ENCODE data around the gene ARHGEF39.

Gene ARHGEF39, protein sequence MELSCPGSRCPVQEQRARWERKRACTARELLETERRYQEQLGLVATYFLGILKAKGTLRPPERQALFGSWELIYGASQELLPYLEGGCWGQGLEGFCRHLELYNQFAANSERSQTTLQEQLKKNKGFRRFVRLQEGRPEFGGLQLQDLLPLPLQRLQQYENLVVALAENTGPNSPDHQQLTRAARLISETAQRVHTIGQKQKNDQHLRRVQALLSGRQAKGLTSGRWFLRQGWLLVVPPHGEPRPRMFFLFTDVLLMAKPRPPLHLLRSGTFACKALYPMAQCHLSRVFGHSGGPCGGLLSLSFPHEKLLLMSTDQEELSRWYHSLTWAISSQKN

DNA sequence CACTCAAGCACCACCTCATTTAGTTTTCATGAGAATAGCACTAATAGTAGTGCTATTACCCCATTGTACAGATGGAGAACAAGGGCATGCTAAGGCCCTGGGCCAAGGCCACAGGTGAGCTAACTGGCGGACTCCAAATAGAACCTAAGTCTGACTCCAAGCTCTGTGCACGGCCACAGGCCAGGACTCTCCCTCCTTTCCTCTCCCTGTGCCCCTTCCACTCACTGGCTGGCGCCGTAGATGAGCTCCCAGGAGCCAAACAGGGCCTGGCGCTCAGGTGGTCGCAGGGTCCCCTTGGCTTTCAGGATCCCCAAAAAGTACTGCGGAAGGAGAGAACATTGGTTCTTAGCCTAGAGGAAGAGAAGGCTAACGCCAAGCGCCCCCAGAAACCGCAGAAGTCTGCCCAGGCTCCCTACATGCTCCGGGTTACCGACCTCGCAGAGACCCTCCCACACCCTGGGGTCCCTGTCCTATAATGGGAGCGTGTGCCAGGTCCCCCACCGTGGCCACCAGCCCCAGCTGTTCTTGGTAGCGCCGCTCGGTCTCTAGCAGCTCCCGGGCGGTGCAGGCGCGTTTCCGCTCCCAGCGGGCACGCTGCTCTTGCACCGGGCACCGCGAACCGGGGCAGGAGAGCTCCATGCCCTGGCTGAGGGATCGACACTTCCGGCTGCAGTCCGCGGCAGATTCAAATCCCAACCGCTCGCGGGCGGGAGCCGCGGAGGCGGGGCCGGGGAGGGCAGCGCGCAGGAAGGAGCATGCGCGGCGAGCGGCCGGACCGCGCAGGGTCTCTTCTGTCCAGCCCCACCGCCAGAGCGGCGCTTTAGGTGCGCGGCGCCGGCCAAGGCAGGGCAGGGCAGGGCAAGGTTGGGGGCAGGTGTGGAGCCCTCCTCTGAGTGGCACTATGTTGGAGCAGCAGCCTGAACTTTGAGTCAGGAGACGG is at the start of gene ARHGEF39:
Gene ARHGEF39 (minus strand): TSS at position 665 of the 940 bp plus-strand sequence. CDS start 26 bp downstream, at position 639.
- Mint-ChIP-seq H3K9me3 (no peaks in the 10 kb centered on the region), H3K4me3 (peak within 1 kb of the TSS; percentile 83), H3K4me1 (peaks cover 24% of the 10 kb centered on the region), H3K27me3 (no peaks in the 10 kb centered on the region), H3K36me3 (peaks cover 7% of the 10 kb centered on the region), H3K27ac (peak within 1 kb of the TSS; percentile 22)
- ATAC-seq (ENCODE audit: low read depth) (peak; percentile 58), DNase-seq (ENCODE audit: low spot score in 2 of 2) (no peak)

DNA sequence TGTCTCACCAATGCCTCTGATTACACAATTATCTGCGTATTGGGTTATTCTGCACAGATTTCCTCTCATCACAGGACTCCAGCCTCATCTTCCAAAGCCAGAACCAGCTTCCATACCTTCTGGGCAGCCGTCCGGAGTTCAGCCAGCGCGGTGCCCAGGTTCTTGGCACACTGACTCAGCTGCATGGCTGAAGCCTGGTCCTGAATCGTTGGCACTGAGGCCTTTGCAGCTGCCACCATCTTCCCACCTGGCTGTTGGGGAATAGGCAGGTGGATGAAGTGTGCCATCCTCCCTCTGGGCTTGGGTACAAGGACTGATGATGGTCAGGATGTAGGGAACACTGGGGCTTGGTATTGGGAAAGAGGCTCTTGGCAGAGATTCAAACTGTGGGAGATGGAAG is 49.1 kb upstream of the ARHGEF39 start:
- Mint-ChIP-seq H3K27ac (no peak overlapping the region), H3K4me1 (peaks cover 12% of the 10 kb centered on the region), H3K9me3 (no peaks in the 10 kb centered on the region), H3K27me3 (no peaks in the 10 kb centered on the region), H3K4me3 (no peak overlapping the region), H3K36me3 (peaks cover 51% of the 10 kb centered on the region)
- no peak for ATAC-seq (ENCODE audit: low read depth)
- no peak for DNase-seq (ENCODE audit: low spot score in 2 of 2)

DNA sequence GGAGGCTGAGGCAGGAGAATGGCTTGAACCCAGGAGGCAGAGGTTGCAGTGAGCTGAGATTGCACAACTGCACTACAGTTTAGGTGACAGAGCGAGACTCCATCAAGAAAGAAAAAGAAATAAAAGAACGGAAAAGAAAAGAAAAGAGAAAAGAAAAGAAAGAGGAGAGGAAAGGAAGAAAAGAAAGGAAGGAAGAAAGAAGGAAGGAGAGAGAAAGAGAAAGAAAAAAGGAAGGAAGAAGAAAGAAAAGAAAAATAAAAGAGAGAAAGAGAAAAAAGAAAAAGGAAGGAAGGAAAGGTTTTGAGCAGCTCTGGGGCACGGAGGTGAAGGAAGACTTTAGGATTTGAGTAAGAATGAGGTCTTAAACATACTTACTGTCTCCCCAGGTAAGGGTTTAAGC is 48.6 kb upstream of the ARHGEF39 start:
- DNase-seq (ENCODE audit: low spot score in 2 of 2) = no peak
- no peak for ATAC-seq (ENCODE audit: low read depth)
- Mint-ChIP-seq H3K4me3 (no peak overlapping the region), H3K27me3 (no peaks in the 10 kb centered on the region), H3K4me1 (peaks cover 10% of the 10 kb centered on the region), H3K27ac (no peak overlapping the region), H3K9me3 (no peaks in the 10 kb centered on the region), H3K36me3 (peaks cover 53% of the 10 kb centered on the region)

DNA sequence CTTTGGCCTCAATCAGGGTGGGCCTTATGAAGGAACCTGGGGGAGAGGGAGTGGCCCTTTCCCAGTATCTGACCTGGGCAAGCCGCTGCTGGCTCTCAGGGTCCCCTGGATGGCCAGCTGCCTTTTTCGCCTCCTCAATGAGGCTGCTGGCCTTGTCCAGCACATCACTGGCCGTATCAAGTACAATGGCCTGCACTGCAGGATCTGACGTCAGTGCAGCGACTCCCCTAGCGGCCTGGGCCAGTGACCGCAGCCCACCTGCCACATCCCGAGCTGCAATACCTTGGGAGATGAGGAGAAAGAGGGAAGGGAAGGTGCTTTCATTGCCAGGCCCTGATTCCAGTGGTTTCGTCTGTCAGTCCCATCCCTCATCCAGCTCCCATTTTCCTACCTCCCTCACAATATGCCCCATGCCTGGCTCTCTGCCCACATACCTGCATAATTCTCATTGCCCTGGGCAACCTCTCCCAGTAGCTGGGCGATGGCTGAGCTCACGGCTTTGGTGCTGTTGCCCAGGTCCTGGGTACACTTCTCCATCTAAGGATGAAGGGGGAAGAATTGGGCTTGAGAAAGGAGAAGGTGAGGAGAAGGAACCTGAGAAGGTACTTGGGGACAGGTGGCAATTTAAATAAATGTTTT is 47.9 kb upstream of the ARHGEF39 start:
- peaks cover 53% of the 10 kb centered on the region for H3K36me3 Mint-ChIP-seq
- H3K27me3 Mint-ChIP-seq = no peaks in the 10 kb centered on the region
- H3K9me3 Mint-ChIP-seq = no peaks in the 10 kb centered on the region
- no peak overlapping the region for H3K4me3 Mint-ChIP-seq
- no peak for DNase-seq (ENCODE audit: low spot score in 2 of 2)
- no peak for ATAC-seq (ENCODE audit: low read depth)
- H3K4me1 Mint-ChIP-seq = peaks cover 4% of the 10 kb centered on the region
- H3K27ac Mint-ChIP-seq = no peak overlapping the region

DNA sequence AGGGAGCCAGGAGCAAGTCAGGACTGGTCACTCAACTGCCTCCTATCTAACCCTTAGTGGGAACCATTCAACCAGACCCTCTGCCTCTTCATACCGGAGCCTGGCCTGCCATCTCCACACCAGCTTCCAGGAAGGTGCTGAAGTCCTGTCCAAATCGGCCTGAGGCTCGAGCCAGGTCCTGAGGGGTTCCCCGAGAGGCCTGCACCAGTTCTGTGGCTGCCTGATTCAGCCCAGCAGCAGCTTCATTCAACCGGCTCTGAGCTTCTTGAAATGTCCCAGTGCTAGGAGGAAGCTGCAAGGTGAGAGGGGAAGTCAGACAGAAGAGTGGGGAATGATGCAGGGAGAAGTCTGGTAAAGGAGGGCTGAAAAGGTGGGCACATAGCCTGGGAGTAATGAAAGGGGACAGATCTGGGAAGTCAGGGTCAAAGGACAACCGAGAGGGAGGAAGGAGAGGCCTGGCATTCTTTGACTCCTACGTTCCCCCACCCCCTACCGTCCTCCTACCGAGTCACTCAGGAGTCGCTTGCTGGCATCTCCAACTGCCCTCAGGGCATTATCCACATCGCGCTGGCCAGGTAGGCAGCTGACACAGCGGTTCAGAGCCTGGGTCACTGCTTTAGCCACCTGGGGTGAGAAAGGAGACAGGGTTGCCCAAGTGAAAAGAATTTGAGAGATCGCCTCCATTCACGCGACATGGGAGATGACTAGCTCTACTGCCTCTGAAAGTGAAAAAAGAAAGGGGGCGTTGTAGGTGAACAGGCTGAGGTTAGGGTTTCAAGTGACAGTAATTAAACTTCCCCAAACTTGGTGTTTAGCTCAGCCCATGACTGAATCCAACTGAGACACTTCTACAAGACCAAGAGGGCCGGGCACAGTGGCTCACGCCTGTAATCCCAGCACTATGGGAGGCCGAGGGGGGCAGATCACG is 46.8 kb upstream of the ARHGEF39 start:
- H3K27ac Mint-ChIP-seq = no peak overlapping the region
- H3K4me3 Mint-ChIP-seq = no peak overlapping the region
- no peak for ATAC-seq (ENCODE audit: low read depth)
- no peaks in the 10 kb centered on the region for H3K27me3 Mint-ChIP-seq
- no peaks in the 10 kb centered on the region for H3K9me3 Mint-ChIP-seq
- peaks cover 58% of the 10 kb centered on the region for H3K36me3 Mint-ChIP-seq
- H3K4me1 Mint-ChIP-seq = peaks cover 2% of the 10 kb centered on the region
- no peak for DNase-seq (ENCODE audit: low spot score in 2 of 2)

DNA sequence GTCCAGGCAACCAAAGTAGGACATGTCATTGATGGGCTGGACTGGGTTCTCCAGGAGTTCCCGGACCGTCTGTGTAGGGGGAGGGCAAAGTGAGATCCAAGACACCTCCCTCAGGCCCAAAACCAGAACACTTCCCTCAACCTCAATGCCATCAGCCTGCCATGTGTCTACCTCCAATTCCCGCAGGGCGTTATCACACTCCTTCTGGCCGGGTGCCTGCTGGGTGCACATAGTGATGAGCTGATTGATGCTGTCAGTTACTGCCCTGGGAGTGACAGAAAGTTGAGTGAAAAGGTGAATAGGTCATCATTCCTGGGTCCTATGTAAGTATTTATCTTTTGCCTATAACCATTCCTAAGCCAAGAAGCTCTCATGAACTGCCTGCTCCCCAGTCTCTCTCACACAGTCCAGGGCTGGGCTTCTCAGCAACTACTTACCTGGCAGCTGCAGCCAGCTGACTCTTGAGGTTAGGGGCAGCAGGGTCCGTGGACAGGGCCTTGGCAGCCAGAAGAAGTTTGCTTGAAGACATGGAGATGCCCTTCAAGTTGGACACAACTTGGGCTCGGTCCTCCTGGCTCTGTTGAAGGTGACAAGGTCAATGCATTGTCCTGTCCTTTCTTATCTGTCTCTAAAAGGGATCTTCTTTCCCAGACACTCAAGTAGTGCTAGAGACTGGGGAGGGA is 46.0 kb upstream of the ARHGEF39 start:
- DNase-seq (ENCODE audit: low spot score in 2 of 2) = no peak
- Mint-ChIP-seq H3K27me3 (no peaks in the 10 kb centered on the region), H3K36me3 (peaks cover 54% of the 10 kb centered on the region), H3K27ac (no peak overlapping the region), H3K4me3 (no peak overlapping the region), H3K4me1 (peaks cover 2% of the 10 kb centered on the region), H3K9me3 (no peaks in the 10 kb centered on the region)
- ATAC-seq (ENCODE audit: low read depth) = no peak

DNA sequence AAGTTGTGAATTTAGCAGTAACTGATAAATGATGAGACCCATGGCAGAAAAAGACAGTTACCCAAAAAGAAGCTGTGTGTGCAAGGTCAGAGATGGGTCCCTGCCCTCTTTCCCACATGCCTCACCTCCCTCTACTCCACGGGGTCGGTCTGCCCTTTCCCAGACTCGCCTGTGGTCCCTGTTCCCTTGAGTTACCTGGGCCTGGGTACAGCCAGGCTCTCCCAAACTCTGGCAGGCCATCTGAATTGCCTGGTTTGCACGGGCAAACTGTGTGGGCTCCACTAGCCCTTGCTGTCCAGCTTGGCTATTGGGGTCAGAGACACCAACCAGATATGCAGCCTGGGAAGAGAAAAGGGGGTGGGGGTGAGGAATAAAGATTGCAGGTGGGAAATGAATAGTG is 43.2 kb upstream of the ARHGEF39 start:
- Mint-ChIP-seq H3K27ac (no peak overlapping the region), H3K4me3 (no peak overlapping the region), H3K27me3 (no peaks in the 10 kb centered on the region), H3K36me3 (peaks cover 52% of the 10 kb centered on the region), H3K4me1 (peaks cover 2% of the 10 kb centered on the region), H3K9me3 (no peaks in the 10 kb centered on the region)
- ATAC-seq (ENCODE audit: low read depth) (no peak), DNase-seq (ENCODE audit: low spot score in 2 of 2) (no peak)

DNA sequence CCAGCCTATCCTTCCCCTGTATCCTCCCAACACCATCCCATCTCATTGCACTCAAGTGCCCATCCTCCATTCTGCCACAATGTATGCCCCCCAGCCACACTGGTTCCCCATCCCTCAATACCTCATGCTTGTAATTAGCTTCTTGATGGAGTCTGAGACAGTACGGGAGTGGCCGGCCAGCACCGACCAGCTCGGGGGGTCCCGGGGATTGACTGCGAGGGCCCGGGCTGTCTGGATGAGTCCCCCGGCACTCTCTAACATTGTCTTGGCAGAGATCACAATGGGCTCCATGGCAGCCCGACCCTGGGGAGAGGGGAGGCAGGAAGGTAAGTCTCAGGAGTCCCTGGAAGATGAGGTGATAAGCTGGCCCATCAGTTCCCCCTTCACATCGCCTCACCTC is 42.0 kb upstream of the ARHGEF39 start:
- Mint-ChIP-seq H3K4me1 (peaks cover 2% of the 10 kb centered on the region), H3K36me3 (peaks cover 54% of the 10 kb centered on the region), H3K27ac (peak overlapping the region; percentile 28), H3K9me3 (no peaks in the 10 kb centered on the region), H3K4me3 (no peak overlapping the region), H3K27me3 (no peaks in the 10 kb centered on the region)
- no peak for ATAC-seq (ENCODE audit: low read depth)
- no peak for DNase-seq (ENCODE audit: low spot score in 2 of 2)

DNA sequence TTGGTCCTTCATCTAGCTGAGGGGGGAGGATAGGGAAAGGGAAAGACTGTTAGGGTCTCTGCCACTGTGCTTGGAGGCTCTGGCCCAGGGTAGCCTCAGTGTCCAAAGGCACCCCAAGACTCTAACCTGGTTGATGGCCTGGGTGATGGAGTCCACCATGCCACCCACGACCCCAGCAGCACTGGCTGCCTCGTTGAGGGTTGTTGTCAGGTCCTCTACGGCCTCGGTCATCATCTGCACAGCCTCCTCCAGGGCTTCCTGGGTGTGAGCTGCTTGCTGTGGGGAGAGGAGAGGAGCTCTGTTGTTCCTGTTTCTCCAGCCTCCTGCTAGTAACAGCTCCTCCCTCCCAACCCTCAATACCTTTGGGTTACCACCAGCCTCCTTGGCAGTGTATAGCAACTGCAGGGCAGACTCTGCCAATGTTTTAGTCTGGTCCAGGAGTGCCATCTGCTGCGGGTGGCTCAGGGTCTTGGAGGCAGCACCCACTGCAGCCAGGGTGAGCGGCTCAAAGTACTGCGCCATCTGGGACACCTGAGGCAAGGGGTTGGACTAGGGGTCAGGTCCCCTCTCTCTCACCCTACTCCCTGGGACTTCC is 40.9 kb upstream of the ARHGEF39 start:
- no peak for ATAC-seq (ENCODE audit: low read depth)
- peaks cover 2% of the 10 kb centered on the region for H3K4me1 Mint-ChIP-seq
- DNase-seq (ENCODE audit: low spot score in 2 of 2) = no peak
- H3K4me3 Mint-ChIP-seq = no peak overlapping the region
- H3K9me3 Mint-ChIP-seq = no peaks in the 10 kb centered on the region
- no peaks in the 10 kb centered on the region for H3K27me3 Mint-ChIP-seq
- no peak overlapping the region for H3K27ac Mint-ChIP-seq
- peaks cover 48% of the 10 kb centered on the region for H3K36me3 Mint-ChIP-seq

DNA sequence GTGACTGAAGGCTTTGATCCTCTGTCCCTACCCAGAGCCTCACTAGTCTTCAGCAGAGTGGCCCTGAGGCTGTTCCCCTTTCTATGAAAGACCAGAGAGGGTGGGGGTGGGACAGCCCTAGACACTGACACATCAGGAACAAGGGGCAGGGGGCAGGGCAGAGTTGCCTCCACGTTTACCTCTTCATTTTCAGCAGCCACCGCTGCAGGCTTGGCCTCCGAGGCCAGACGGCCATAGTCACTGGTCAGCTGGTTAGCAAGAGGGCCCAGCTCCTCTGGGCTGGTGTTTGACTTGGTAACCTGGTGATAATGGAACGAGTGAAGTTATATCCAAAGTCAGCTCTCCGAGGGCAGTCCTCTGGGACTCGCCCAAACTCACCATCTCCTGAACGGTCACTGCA is 40.4 kb upstream of the ARHGEF39 start:
- Mint-ChIP-seq H3K27me3 (no peaks in the 10 kb centered on the region), H3K4me3 (no peak overlapping the region), H3K27ac (no peak overlapping the region), H3K9me3 (no peaks in the 10 kb centered on the region), H3K4me1 (peaks cover 2% of the 10 kb centered on the region), H3K36me3 (peaks cover 42% of the 10 kb centered on the region)
- ATAC-seq (ENCODE audit: low read depth) (no peak), DNase-seq (ENCODE audit: low spot score in 2 of 2) (no peak)

DNA sequence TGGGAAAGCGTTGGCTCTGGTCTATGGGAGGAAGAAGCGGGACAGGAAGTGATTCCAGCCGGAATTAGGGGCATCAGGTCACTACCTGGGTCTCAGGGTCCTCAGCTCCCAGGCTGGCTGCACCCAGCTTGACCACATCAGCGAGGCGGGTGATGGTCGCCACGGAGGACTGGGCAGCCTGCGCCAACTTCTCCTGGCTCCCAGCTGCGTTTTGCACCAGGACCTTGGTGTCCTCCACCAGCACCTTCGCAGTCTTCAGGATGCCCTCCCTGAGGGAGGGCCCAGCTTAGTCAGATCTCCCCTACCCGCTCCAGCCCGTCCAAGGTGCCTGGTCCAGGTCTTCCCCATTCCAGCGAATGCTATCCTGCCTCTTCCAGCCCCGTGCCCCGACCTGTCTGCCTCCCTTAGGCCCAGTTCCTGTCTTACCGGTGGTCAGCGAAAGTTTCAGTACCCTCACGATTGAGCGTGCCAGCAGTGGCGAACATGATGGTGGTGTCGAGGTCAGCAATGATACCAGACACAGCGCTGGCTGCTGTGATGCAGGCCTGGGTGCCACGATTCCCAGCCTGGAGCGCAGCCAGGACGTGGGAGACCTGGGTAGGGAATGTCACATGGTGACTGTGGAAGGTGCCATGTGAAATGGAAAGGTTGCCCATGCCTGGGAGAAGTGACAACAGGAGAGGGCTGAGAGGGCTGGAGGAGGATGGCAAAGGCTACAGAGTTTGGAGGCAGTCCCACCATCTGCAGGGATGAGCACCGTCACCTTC is 39.1 kb upstream of the ARHGEF39 start:
- ATAC-seq (ENCODE audit: low read depth) (no peak), DNase-seq (ENCODE audit: low spot score in 2 of 2) (no peak)
- no peaks in the 10 kb centered on the region for H3K27me3 Mint-ChIP-seq
- no peak overlapping the region for H3K27ac Mint-ChIP-seq
- H3K4me1 Mint-ChIP-seq = peaks cover 2% of the 10 kb centered on the region
- H3K9me3 Mint-ChIP-seq = no peaks in the 10 kb centered on the region
- no peak overlapping the region for H3K4me3 Mint-ChIP-seq
- peaks cover 41% of the 10 kb centered on the region for H3K36me3 Mint-ChIP-seq

DNA sequence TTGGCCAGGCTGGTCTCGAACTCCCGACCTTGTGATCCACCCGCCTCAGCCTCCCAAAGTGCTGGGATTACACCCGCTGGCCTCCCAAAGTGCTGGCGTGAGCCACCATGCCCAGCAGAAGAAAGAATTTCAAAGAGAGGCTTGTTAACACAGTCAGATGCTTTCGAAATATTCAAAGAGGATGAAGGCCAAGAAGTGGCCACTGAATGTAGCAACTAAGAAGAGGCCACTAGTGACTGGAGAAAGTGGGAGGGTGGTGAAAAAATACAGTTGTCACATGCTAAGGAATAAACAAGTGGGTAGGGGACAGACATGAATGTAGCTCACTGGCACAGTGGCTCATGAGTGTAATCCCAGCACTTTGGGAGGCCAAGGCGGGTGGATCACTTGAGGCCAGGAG is 37.7 kb upstream of the ARHGEF39 start:
- no peaks in the 10 kb centered on the region for H3K9me3 Mint-ChIP-seq
- no peak overlapping the region for H3K4me3 Mint-ChIP-seq
- DNase-seq (ENCODE audit: low spot score in 2 of 2) (no peak), ATAC-seq (ENCODE audit: low read depth) (no peak)
- no peaks in the 10 kb centered on the region for H3K4me1 Mint-ChIP-seq
- no peaks in the 10 kb centered on the region for H3K27me3 Mint-ChIP-seq
- peaks cover 32% of the 10 kb centered on the region for H3K36me3 Mint-ChIP-seq
- no peak overlapping the region for H3K27ac Mint-ChIP-seq

Measured in memory B cell (primary cell).